HG03354 (cell line): ENCODE measurements around the gene WDR41.

ENCODE experiments used
- ATAC-seq: cut with Tn5 transposase; IDR thresholded peaks from one replicate; pipeline ENCODE4 v1.9.1; 2021; ENCODE audit warnings: mild to moderate bottlenecking; ENCODE audit not compliant: unreplicated experiment, poor library complexity, severe bottlenecking

WDR41 gene

DNA sequence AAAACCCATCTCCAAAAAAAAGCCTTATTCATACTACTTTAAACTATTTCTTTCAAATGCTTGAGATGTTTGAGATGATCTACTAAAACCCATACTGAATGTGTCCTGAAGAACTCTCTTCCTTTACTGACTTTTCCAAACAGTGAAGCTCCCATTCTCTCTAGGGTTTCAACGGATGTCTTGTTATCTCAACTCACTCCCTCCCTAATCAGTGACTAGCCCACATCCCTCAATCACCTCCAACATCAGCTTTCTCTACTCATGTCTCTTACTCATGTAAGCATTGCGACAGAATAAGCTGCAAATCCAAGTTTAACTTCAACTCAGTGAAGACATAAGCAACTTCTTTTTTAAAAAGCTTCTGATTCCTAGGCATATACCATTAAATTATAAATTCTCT, 42.1 kb downstream of the WDR41 start:
- no peak for ATAC-seq

DNA sequence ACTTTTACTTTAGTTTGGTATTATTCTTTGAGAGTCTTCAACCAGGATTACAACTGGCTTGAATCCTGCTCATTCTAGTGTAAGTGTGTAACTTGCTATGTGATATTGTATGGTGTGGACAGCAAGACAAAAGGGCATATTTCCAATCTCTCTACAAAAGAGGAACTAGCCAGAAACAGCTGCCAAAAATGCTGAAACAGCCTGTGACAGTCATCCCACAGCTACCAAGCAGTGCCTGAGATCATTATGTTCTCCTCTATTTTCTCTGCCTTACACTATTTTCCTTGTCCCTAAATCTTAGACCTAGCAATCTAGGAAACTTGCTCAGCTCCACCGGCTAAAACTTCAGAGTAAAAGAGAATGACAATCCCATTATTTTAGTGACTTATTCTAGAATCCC, 42.8 kb downstream of the WDR41 start:
- no peak for ATAC-seq

DNA sequence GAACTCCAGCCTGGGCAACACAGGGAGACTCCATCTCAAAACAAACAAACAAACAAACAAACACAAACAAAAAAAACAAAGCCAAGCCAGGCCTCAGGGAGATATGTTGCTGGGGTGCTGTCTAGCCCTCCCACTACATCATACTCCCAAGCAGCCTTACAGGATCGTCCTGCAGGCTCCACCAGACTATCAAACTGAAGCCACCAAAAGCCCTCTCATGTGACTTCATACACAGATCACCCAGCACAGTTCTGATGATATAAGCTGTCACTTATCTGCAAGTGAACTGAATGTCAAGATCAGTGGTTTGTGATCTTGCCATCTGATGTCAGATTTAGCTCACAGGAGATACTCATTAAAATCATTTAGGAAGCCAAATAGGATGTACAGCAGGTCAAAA, 43.3 kb downstream of the WDR41 start:
- no peak for ATAC-seq

DNA sequence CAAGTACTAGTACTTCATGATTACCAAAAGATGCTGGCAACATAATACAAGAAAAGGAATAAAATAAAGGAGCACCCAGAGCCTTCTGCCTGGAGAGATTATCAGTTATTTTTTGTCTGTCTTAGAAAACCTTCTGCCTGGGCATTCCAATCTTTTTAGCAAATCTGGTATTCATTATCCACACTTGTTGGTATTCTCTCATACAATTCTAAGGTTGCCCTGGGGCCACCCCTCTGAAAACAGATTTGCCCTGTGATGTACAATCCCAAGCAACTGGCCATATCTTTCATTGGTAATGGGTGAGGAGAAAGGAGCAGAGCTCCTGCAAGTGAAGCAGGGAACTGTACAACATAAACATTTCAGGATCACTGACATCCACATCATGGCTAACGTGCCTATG, 47.8 kb downstream of the WDR41 start:
- ATAC-seq: no peak

DNA sequence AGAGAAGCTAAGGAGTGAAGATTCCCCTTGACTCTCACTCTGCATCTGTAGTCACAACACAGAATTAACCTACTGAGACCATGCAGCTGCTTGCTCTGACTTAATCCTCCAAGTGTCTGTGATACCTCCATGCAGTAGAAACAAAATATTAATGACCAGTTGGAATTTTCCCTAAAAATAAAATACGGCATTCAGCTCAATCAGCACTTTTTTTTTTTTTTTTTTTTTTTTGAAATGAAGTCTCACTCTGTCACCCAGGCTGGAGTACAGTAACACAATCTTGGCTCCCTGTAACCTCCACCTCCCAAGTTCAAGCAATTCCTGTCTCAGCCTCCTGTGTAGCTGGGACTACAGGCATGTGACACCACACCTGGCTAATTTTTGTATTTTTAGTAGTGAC, 48.4 kb downstream of the WDR41 start:
- no peak for ATAC-seq

DNA sequence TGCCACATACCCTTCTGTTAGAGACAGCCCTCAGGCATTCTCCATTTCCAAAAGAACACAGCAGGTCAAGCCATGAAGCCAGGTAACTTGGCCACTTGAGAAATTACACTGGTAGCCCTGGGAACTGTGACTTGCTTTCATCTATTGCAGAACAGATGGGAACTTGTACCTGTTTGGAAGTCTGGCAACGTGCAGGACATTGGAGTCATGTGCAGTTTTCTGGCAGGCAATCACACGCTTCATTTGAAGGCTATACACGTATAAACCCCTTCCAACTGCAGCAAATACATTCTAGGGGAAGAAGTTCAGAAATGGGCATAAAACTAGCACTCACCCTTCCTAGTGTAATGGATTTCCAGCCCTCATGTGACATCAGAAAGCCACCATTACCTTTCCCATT, 54.0 kb downstream of the WDR41 start:
- ATAC-seq: no peak

DNA sequence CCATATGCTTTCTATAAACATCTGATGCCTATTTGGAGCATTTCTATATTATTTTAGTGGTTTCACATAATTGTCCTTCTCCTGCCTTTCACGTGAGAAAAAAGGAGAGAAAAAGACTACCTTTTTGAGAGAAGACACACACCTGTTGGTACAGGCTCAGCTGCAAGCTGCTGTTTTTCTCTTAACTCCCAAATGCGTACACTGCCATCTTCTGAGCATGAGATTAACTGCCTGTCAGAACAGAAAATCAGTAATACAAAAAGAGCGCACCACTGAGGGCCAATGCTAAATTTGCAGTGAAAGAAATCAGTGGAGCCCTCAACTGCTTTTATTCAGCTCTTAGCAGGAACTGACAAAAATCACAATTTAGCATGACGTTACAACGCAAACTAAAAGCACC, 54.9 kb downstream of the WDR41 start:
- no peak for ATAC-seq

DNA sequence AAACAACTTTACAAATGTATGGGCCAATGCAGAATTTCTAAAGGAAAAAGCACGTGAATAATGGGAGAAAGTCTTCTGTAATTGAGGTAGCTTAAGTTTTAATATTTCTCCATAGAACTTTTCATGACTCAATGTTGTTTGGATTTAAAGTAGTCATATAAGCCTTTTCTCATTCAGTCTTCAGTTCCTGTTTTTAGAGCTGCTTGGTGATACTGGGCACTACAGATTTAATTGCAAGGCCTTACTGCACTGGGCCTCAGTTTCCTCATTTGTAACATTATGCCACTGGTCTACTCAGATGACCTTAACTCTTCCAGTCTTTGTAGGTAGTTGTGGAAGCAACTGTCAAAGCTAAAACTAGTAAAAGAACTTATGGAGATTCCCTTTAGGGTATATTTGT, 60.4 kb downstream of the WDR41 start:
- ATAC-seq: no peak

DNA sequence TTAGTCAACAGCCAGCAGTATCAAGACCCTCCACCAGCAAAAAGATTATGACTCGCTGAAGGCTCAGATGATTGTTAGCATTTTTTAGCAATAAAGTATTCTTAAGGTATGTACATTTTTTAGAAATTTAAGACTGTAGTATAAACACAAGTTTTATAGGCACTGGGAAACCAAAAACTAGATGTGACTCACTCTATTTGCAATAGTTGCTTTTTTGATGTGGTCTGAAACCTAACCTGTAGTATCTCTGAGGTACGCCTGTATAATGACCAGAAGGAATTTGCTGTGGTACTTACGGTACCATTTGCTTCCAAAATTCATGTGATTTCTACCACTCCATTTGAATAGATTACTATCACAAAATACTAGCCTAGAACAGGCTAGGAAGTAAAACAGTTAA, 60.8 kb downstream of the WDR41 start:
- ATAC-seq: no peak

DNA sequence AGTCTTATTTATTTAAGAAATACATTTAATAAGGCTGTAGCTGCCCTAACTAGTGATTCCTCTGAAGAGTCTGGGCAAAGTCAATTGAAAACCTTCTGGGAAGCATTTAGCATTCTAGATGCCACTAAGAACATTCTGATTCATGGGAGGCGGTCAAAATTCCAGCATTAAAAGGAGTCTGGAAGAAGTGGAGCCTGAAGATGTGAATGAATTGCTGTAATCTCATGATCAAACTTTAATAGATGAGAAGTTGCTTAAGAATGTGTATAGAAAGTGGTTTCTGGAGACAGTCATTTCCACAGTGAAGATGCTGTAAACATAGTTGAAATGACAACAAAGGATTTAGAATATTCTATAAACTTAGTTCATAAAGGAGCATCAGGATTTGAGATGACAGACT, 61.4 kb downstream of the WDR41 start:
- ATAC-seq: no peak

DNA sequence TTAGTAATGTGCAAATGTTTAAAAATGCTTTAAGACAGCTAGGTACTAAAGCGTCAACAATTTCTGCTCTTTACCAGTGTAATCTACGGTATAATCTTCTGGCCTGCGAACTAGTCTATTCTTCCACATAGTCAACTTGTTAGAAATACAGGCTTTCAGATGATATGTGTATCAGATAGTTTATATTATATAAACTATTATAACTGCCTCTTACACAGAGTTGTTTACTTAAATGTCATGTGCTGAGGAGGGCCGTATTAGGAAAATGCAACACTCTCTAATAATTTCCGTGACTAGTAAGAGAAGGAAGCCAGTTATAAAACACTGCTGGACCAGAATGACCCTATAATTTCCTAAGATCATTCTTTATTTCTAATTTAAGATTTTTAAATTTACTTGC, 63.6 kb downstream of the WDR41 start:
- no peak for ATAC-seq

DNA sequence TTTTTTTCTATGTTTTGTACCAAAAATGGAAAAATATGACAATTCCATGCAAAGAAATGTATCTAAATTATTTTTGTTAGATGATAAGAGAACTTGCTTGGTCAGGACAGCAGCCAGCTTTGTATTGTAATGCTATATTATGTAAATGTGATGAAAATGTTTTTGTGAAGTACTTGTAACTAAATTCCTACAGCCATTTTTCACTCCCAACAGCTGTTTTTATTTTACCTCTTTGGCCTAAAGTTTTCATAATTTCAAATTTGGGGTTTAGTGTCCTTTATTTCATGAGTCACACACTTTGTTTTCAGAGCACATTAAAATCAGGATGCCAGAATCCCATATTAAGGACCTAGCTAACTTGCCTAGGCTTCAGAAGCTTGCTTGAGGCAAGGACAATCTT, 64.1 kb downstream of the WDR41 start:
- no peak for ATAC-seq

DNA sequence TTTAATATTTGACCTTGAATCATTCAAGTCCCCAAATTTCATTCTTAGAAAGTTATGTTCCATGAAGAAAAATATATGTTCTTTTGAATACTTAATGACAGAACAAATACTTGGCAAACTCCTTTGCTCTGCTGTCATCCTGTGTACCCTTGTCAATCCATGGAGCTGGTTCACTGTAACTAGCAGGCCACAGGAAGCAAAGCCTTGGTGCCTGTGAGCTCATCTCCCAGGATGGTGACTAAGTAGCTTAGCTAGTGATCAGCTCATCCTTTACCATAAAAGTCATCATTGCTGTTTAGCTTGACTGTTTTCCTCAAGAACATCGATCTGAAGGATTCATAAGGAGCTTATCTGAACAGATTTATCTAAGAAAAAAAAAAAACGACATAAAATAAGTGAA, 65.4 kb downstream of the WDR41 start:
- no peak for ATAC-seq

DNA sequence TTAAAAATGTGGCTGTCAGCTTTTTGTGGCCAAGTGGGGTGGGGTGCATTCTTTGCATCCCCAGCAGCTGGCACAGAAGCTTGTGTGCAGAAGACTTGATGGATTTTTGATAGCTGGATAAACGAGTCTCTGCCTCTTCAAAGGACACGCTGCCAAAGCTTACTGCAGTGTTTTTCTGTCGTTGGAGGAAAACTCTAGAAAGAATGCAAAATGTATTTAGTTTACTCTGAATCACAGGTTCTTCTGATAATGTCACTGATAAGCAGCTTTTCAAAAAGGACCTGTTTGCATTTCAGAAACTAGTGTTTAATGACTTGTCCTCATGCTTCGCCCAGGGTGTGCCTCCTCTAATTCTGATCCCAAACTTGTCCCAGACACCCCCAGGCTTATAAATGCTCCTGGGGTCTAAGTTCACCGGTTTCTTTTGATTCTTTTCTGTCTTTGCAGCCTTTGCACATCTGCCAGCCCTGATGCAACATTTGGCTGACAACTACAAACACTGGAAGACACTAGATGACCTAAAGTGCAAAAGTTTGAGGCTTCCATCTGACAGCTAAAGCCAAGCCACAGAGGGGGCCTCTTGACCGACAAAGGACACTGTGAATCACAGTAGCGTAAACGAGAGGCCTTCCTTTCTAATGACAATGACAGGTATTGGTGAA, 66.0 kb downstream of the WDR41 start:
- ATAC-seq: no peak

DNA sequence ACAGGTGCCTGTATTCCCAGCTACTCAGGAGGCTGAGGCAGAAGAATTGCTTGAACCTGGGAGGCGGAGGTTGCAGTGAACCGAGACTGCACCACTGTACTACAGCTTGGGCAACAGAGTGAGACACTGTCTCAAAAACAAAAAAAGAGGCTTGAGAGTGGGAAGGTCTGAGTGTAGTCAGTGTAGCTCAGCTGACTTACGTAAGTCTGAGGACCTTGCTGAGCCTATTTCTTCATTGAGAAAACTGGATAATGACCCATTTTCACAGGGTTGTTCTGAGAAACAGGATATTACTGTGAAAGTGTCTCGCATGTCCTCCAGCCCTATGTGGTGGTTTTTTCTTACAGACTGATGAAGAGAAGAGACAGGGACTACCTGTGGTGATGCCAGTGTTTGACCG, 66.7 kb downstream of the WDR41 start:
- ATAC-seq: no peak

DNA sequence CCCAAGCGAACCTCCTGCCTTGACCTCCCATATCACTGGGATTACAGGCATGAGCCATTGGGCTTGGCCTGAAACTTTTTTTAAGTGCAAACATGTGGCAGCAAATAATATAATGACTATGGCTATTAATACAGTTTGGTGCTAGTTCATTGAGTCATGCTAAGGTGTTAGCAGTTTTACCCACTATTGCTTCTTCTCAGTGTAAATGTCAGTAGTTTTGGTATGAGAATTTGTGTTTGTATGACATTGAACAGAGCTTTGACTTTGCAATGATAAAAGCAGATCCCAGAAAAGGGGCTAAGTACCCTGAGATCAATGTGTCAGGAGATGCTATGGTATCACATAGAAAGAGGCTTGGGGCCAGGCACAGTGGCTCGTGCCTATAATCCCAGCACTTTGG, 67.2 kb downstream of the WDR41 start:
- no peak for ATAC-seq

DNA sequence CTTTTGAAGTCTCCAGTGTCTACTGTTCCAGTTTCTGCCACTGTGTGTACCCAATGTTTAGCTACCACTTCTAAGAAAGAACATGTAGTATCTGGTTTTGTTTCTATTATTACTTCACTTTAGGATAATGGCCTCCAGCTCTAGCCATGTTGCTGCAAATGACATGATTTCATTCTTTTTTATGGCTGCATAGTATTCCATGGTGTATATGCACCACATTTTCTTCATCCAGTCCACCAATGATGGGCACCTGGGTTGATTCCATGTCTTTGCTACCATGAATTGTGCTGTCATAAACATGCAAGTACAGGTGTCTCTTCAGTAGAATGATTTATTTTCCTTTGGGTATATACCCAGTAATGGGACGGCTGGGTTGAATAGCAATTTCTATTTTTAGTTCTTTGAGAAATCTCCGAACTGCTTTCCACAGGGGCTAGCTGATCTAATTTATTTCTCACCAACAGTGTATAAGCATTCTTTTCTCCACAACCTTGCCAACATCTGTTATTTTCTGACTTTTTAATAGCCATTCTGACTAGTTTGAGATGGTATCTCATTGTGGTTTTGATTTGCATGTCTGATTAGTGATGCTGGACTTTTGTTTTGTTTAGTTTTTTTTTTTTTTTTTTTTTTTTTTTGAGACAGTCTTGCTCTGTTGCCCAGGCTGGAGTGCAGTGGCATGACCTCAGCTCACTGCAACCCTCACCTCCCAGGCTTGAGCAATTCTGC, 68.9 kb downstream of the WDR41 start:
- no peak for ATAC-seq

DNA sequence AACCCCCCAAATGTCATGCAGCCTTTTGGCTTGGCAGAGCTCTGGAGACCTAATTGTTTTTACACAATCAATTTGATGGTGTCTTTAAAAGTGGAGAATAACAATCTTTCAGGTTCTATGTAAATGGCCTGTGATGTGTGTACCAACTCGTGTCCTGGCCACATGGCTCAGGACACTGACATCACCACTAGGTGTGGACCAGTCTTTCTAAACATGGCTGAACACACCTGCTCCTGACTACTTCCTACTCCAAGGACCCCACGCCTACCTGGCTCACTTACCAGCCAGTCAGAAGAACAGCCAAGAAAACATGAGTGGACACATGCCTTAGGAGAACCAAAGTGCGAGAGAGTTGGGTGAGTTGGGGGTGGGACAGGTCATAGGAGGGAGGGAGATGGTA, 71.2 kb downstream of the WDR41 start:
- no peak for ATAC-seq

DNA sequence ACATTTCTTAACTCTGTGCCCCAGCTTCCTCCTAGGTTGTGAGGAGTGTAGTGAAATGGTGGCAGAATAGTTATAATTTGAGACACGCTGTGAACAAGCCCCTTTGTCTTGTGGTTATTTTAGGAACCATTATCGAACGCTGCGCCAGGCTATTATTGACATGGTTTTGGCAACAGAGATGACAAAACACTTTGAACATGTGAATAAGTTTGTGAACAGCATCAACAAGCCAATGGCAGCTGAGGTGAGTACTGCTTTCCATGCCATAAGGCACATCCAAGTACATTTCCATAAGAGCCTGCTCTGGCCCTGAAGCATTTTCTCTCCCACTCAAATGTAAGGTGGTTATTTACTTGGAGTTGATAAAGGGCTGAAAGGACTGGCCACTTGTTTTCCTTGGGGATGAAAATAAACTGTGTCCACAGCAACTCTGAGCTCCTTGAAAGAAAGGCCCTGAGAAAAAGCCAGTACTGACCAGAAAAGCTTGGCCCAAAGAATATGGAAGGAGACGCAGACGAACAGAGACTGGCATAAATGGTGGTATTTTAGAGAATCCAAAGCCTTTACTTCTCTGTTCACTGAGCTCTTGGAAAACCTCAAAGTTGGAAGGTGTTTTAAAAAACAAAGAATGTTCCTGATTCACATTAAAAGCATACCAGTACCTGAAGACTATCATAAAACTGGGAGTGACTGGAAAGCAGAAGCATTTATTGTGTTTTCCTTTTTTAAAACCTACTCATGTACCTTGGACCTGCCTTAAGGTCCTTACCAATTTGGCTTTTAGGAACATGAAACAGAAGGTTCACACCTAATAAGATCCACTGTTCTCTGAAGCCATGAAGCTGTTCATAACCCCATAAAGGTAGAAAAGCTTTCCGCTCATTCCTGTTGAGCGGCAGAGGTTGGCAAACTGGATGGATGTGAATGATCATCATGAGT, 72.2 kb downstream of the WDR41 start:
- no peak for ATAC-seq

DNA sequence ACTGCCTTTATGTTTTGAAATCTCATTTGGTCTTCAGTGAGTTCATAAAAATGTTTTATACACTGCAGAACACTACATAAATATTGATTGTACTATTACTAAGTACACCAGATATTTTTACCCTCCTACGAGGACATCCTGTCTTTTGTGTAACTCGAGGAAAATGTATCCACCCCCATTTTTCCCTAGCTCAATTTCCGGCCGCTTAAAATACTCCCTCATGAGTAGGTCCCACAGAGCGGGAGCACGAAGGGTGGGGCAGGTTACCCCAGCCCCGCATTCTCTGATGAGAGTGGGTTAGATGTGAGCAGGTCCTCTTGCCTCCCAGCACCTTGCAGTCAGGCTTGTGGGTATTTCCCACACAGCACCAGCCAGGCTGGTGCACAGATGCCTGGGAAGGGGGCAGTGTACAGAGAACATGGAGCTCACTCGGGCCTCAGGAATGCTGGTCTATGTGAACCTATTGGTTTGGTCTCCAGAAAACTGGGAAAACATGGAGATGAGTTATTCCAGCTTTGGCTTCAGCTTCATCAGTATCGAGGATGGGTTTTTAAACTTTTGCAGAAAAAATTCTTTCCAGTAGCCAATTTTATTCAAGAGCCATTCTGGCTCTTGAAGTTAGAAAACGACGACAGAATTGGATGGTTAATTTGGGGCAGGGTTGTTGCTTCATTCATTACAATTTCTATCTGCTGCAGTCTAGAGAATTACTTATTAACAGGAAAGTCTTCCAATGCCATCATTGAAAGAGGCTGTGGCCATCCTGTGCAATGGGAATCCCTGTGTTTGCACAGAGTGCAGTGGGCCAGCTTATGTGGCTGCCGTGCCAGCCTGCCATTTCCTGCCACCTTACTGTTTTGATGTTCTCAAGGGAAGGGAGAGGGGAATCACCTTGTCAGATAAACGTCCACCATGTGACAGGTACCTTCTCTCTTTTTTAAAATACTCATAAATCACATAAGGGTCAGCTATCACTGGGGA, 73.2 kb downstream of the WDR41 start:
- ATAC-seq: no peak
